CD14-positive monocyte (primary cell): Measurements from ENCODE around the gene CFAP61. TPM values are rescaled to one million over a fixed set of nuclear protein-coding genes. Genes with fewer than 3 reads are reported as not detected.

Source experiments
- DNase-seq, 3 donors: peaks; one replicate each; pipeline ENCODE4 v3.0.0-alpha.2; 2011 to 2022
- H2AFZ ChIP-seq: 2 replicates; pipeline ENCODE4 v1.6.0; 2012; ENCODE audit warnings: mild to moderate bottlenecking, low read depth, low read length, inconsistent platforms; ENCODE audit not compliant: insufficient read depth, poor library complexity, severe bottlenecking
- H3K27ac ChIP-seq, 2 donors: 1 replicate in 1 of 2; 2 replicates in 1 of 2; pipeline ENCODE4 v1.5.1; 2012 to 2013; ENCODE audit warnings: low read length in 2 of 2, control low read depth in 1 of 2, inconsistent platforms in 1 of 2, low read depth in 1 of 2, mild to moderate bottlenecking in 1 of 2
- H3K27me3 ChIP-seq, 2 donors: one replicate each; pipeline versions ENCODE4 v1.6.0 to v1.6.1; 2011 to 2013; ENCODE audit warnings: low read length in 2 of 2; ENCODE audit not compliant: control insufficient read depth in 2 of 2, insufficient read depth in 2 of 2
- H3K36me3 ChIP-seq, 2 donors: replicated peaks in 1 of 2; 1 replicate in 1 of 2; 2 replicates in 1 of 2; pipeline versions ENCODE4 v1.5.1 to v1.6.1; 2012 to 2013; ENCODE audit warnings: low read length in 2 of 2, control low read depth in 1 of 2, inconsistent platforms in 1 of 2, mild to moderate bottlenecking in 1 of 2; ENCODE audit not compliant: insufficient read depth in 2 of 2, control insufficient read depth in 1 of 2
- H3K4me1 ChIP-seq, 2 donors: 1 replicate in 1 of 2; 2 replicates in 1 of 2; pipeline versions ENCODE4 v1.5.1 to v1.6.1; 2012 to 2013; ENCODE audit warnings: low read length in 2 of 2, control low read depth in 1 of 2, inconsistent platforms in 1 of 2, mild to moderate bottlenecking in 1 of 2, moderate library complexity in 1 of 2; ENCODE audit not compliant: insufficient read depth in 2 of 2, control insufficient read depth in 1 of 2
- H3K4me2 ChIP-seq: replicated peaks from 2 replicates; pipeline ENCODE3; 2012; ENCODE audit warnings: low read length, moderate library complexity, mild to moderate bottlenecking; ENCODE audit not compliant: poor library complexity, severe bottlenecking; ENCODE audit errors: extremely low read depth
- H3K4me3 ChIP-seq, 3 experiments: fragments of 200-600 bp in 1 of 3; sonication (generic) in 1 of 3; replicated peaks in 1 of 3; 1 replicate in 2 of 3; 2 replicates in 1 of 3; pipeline ENCODE4 v1.5.1; 2011 to 2013; ENCODE audit warnings: low read length in 3 of 3, mild to moderate bottlenecking in 3 of 3, control low read depth in 2 of 3, low read depth in 2 of 3, inconsistent platforms in 1 of 3, moderate library complexity in 1 of 3
- H3K79me2 ChIP-seq: 2 replicates; pipeline ENCODE4 v1.6.0; 2012; ENCODE audit warnings: mild to moderate bottlenecking, control low read depth, inconsistent platforms, low read length, moderate library complexity; ENCODE audit not compliant: insufficient read depth
- H3K9ac ChIP-seq: 2 replicates; pipeline ENCODE4 v1.6.0; 2017; ENCODE audit warnings: low read length, mild to moderate bottlenecking; ENCODE audit not compliant: insufficient read depth, poor library complexity, severe bottlenecking
- H3K9me3 ChIP-seq, 2 donors: replicated peaks in 1 of 2; 1 replicate in 1 of 2; 2 replicates in 1 of 2; pipeline versions ENCODE4 v1.5.1 to v1.6.1; 2012 to 2013; ENCODE audit warnings: low read length in 2 of 2, control low read depth in 1 of 2; ENCODE audit not compliant: control insufficient read depth in 1 of 2, insufficient read depth in 1 of 2
- H4K20me1 ChIP-seq: 2 replicates; pipeline ENCODE4 v1.6.0; 2012; ENCODE audit warnings: mild to moderate bottlenecking, low read length, control low read depth, moderate library complexity; ENCODE audit not compliant: insufficient read depth
- H3K27ac Mint-ChIP-seq, 7 donors: one replicate each; pipeline ENCODE4 v1.8.0; 2020; ENCODE audit warnings: mild to moderate bottlenecking in 7 of 7, mixed read lengths in 7 of 7, moderate library complexity in 6 of 7, inconsistent platforms in 2 of 7
- H3K27me3 Mint-ChIP-seq, 3 donors: one replicate each; pipeline ENCODE4 v1.8.0; 2021 to 2022; ENCODE audit warnings: low read depth in 3 of 3, mild to moderate bottlenecking in 3 of 3, mixed read lengths in 3 of 3, moderate library complexity in 3 of 3, inconsistent platforms in 1 of 3
- H3K36me3 Mint-ChIP-seq, 2 donors: one replicate each; pipeline ENCODE4 v1.8.0; 2020; ENCODE audit warnings: mixed read lengths in 2 of 2, inconsistent platforms in 1 of 2, mild to moderate bottlenecking in 1 of 2
- H3K4me1 Mint-ChIP-seq: one replicate; pipeline ENCODE4 v1.8.0; 2020; ENCODE audit warnings: mild to moderate bottlenecking, mixed read lengths
- H3K4me3 Mint-ChIP-seq, 2 donors: one replicate each; pipeline ENCODE4 v1.8.0; 2020; ENCODE audit warnings: mild to moderate bottlenecking in 2 of 2, mixed read lengths in 2 of 2, moderate library complexity in 1 of 2
- H3K9me3 Mint-ChIP-seq, 7 donors: one replicate each; pipeline ENCODE4 v1.8.0; 2020 to 2022; ENCODE audit warnings: mixed read lengths in 7 of 7, mild to moderate bottlenecking in 6 of 7, moderate library complexity in 6 of 7, inconsistent platforms in 2 of 7
- WGBS: methylation state at CpG from one replicate; pipeline ENCODE4 v1.1.5; 2013; ENCODE audit warnings: missing lambda C conversion rate; ENCODE audit not compliant: insufficient coverage; 5-methylcytosine and 5-hydroxymethylcytosine counted together
- intact Hi-C, 2 donors: fragments of 100-400 bp; cut with micrococcal nuclease; formaldehyde crosslinking; loops; one replicate each; pipeline versions ENCODE4 v1.15.0 to v1.15.1; 2023
- polyA plus RNA-seq, 3 donors: library from polyadenylated mRNA; depleted of rRNA in 1 of 3; unstranded in 2 of 3; stranded (reverse) in 1 of 3; fragments of 300-500 nt in 2 of 3; fragments of >200 nt in 1 of 3; fragmentation: Illumina TruSeq in 2 of 3; gene quantifications; 1 replicate in 2 of 3; 2 replicates in 1 of 3; pipeline ENCODE4 v1.2.3, GENCODE V29; 2012 to 2021
- TF ChIP-seq, protein P1 (sequence below): fragments of 200-600 bp; IDR thresholded peaks from one replicate; pipeline ENCODE4 v1.8.0; 2022; ENCODE audit warnings: antibody characterized with exemption, mild to moderate bottlenecking

The CFAP61 gene
- polyA plus RNA-seq, 3 donors, result not detected

DNA sequence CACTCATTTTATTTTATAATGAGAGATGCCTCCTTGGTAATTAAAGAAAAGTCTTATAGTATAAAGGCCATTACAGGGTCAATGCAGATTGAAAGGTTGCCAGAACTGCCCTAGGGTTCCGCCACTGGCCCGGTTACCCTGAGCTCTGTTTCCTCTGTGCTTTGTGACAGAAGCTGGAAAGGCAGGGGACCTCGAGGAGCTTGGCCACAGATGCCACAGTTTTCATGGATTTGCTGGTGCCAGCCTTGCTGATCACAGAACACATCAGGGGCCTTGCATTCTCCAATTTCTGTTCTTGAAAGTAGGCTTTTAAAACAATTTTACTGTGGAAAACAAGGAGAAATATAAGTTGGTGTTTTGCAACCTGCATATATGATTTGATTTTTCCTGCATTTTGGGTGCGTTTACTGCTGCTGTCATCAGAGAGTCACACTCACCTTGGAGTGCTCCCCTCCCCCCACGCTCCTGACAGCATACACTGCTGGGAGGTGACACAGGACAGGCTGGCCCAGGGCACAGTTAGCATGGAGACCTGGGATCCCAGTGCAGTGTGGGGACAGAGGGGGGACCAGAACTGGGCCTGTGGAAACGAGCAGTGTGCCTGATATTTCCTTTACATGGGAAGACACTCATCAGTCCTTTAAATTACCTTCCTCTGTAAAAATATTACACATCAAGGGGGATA lies 142.8 kb downstream of the CFAP61 start:
- Histone ChIP-seq H3K36me3 (no peaks in the 10 kb centered on the region), H3K27ac (no peak overlapping the region), H3K4me2 (no peak overlapping the region), H4K20me1 (no peaks in the 10 kb centered on the region), H3K79me2 (no peaks in the 10 kb centered on the region), H3K9me3 (no peaks in the 10 kb centered on the region), H3K4me3 (no peak overlapping the region), H3K9ac (no peak overlapping the region), H3K27me3 (peaks cover 0 to 3% of the 10 kb centered on the region in 2 donors), H3K4me1 (no peaks in the 10 kb centered on the region), H2AFZ (no peak overlapping the region)
- intact Hi-C loops, result no loop called here
- peaks cover 3 to 12% (median 8%) of the 10 kb centered on the region in 3 donors for H3K27me3 Mint-ChIP-seq
- no peaks in the 10 kb centered on the region for H3K36me3 Mint-ChIP-seq
- 96% methylated on average over 4 of the region's 6 CpGs for WGBS
- no peaks in the 10 kb centered on the region for H3K4me1 Mint-ChIP-seq
- TF ChIP-seq, protein P1, sequence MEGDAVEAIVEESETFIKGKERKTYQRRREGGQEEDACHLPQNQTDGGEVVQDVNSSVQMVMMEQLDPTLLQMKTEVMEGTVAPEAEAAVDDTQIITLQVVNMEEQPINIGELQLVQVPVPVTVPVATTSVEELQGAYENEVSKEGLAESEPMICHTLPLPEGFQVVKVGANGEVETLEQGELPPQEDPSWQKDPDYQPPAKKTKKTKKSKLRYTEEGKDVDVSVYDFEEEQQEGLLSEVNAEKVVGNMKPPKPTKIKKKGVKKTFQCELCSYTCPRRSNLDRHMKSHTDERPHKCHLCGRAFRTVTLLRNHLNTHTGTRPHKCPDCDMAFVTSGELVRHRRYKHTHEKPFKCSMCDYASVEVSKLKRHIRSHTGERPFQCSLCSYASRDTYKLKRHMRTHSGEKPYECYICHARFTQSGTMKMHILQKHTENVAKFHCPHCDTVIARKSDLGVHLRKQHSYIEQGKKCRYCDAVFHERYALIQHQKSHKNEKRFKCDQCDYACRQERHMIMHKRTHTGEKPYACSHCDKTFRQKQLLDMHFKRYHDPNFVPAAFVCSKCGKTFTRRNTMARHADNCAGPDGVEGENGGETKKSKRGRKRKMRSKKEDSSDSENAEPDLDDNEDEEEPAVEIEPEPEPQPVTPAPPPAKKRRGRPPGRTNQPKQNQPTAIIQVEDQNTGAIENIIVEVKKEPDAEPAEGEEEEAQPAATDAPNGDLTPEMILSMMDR, result no peak
- no peak overlapping the region for H3K4me3 Mint-ChIP-seq
- no peak for DNase-seq
- no peaks in the 10 kb centered on the region for H3K9me3 Mint-ChIP-seq
- peak overlapping the region in 1 of 7 donors; percentile 34 for H3K27ac Mint-ChIP-seq

GRCh38 chr20:20196610-20197009 lies 144.3 kb downstream of the CFAP61 start:
- no peaks in the 10 kb centered on the region for H3K4me1 ChIP-seq
- intact Hi-C loops, result no loop called here
- H3K36me3 ChIP-seq, result no peaks in the 10 kb centered on the region
- no peak overlapping the region for H2AFZ ChIP-seq
- H3K9me3 ChIP-seq, result no peaks in the 10 kb centered on the region
- peaks cover 0 to 3% of the 10 kb centered on the region in 2 donors for H3K27me3 ChIP-seq
- WGBS, result 95% methylated on average over 5 of the region's 10 CpGs
- no peak overlapping the region for H3K9ac ChIP-seq
- H4K20me1 ChIP-seq, result no peaks in the 10 kb centered on the region
- H3K27me3 Mint-ChIP-seq, result peaks cover 6 to 12% (median 8%) of the 10 kb centered on the region in 3 donors
- DNase-seq, result no peak
- H3K4me1 Mint-ChIP-seq, result peaks cover 4% of the 10 kb centered on the region
- no peak overlapping the region for H3K27ac Mint-ChIP-seq
- H3K36me3 Mint-ChIP-seq, result no peaks in the 10 kb centered on the region
- no peak overlapping the region for H3K4me3 Mint-ChIP-seq
- no peak overlapping the region for H3K4me2 ChIP-seq
- no peak overlapping the region for H3K27ac ChIP-seq
- H3K79me2 ChIP-seq, result no peaks in the 10 kb centered on the region
- no peak overlapping the region for H3K4me3 ChIP-seq
- TF ChIP-seq, protein P1, result no peak
- H3K9me3 Mint-ChIP-seq, result no peaks in the 10 kb centered on the region
